Cerebellar nuclear complex (tissue), 1 donor: ENCODE results near the gene HMOX2.

Source experiments
- DNase-seq, 2 experiments: peaks; one replicate each; lab custom pipeline; 2025; lab: John Stamatoyannopoulos, UW

HMOX2 gene

DNA sequence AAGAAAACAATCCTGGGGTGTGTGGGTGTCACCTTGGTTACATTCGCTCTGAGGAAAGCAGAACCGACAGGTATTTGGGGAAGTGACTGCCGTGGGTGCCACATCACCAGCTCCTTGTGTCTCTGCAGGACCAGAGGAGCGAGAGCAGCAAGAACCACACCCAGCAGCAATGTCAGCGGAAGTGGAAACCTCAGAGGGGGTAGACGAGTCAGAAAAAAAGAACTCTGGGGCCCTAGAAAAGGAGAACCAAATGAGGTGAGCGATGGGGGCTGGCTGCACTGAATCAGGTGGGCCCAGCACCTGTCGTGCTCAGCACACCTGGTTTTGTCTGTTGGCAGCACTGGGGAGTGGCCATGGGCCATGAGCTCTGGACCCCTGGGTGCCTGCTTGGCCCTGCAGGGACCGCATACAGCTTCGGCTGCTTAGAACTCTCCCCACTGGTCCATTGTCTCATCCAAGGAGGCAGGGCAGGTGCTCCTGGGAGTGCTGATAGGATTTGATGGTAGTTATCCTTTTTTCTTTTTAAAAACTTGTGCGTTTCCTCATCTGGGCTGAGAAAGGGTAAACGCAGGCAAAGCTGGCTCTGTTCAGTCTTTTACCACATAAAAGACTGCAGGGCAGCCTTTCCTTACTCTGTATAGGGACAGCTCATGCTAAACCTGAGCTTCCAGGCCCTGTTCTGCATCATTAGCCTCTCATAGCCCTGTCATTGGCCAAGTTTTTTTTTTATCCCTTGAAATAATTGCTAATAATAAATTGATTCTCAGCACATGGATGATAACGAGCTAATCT, 29.4 kb downstream of the HMOX2 start:
- DNase-seq: no peak

- peak in 1 of 2 experiments; percentile 58 for DNase-seq
These were observed 30.3 kb downstream of the HMOX2 start for GRCh38 chr16:4506450-4506849.

GRCh38 chr16:4507588-4508345, 31.6 kb downstream of the HMOX2 start:
- no peak for DNase-seq

DNA sequence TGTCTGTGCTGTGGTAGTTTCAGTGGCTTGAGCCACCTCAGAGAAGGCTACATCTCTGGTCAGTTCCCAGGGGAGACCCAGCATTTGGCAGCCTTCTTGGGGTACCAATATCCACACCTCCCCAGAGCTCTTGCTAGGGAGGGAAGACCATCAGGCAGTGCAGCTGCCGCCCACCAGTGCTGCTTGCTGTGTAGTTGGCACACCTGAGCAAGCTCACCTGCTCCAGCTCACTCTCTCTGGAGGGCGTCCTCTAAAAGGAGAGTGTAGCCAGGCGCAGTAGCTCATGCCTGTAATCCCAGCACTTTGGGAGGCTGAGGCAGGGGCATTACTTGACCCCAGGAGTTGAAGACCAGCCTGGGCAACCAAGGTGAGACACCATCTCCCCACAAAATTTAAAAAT, 32.6 kb downstream of the HMOX2 start:
- no peak for DNase-seq

DNA sequence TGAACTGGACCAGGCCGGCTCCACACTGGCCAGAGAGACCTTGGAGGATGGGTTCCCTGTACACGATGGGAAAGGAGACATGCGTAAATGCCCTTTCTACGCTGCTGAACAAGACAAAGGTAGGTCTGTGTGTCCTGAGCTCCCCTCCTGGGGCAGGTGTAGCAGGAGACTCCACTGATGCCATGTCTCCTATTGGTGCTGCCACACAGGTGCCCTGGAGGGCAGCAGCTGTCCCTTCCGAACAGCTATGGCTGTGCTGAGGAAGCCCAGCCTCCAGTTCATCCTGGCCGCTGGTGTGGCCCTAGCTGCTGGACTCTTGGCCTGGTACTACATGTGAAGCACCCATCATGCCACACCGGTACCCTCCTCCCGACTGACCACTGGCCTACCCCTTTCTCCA, 33.2 kb downstream of the HMOX2 start:
- no peak for DNase-seq

- DNase-seq: no peak
These were observed 33.9 kb downstream of the HMOX2 start for GRCh38 chr16:4510131-4510530.

GRCh38 chr16:4510747-4511426, 34.7 kb downstream of the HMOX2 start:
- DNase-seq: no peak

- peak in 1 of 2 experiments; percentile 25 for DNase-seq
These were observed 35.4 kb downstream of the HMOX2 start for GRCh38 chr16:4511441-4512082.

DNA sequence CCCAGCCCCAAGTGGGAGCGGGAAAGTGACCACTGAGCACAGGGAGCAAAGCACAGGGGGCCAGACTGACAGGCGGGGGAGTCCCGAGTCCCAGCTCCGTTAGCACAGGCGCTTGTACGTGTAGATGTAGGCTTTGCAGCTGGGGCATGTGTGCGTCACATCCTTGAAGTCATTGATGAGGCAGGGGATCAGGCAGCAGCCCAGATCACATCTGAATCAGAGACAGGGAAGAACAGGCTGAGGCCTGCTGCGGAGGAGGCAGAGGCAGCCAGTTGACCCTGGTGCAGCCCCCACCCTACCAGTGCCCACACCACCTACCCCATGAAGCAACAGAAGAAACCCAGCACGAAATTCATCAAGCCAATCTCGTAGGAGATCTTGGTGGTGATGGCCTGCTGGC, 36.3 kb downstream of the HMOX2 start:
- DNase-seq: no peak

DNA sequence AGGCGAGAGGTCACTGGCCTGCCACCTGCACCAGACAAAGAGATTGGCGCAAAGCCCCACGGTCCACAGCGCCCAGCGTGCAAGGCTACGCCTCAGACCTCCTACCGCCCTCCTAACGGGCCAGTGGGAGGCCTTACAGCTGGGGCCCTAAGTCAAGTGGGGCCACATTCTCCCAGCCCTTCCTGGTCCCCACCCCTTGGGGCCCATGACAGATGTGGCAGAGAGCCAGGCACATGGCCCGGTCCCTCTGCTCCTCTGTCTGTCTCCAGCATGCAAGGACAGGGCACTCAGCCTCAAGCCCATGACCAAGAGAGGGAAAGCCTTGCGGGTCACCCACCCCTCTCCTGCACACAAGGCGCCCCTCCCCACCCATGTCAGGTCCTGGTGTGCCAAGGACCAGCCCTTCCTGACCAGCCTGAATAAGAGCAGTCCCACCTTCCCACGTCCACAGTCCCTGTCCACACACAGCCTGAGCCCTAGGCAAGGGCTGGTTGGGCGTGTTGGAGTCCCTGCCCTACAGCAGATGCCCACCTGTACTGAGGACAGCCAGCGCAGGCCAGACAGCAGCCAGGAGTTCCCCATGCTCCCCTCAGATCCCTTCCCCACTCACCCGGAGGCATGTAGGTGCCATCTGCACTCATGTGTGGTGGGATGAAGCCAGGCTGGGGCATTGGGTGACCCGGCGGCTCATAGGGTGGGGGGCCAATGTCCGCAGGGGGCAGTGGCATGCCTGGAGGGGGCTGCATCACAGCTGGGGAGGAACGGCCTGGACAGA, 37.1 kb downstream of the HMOX2 start:
- no peak for DNase-seq

DNA sequence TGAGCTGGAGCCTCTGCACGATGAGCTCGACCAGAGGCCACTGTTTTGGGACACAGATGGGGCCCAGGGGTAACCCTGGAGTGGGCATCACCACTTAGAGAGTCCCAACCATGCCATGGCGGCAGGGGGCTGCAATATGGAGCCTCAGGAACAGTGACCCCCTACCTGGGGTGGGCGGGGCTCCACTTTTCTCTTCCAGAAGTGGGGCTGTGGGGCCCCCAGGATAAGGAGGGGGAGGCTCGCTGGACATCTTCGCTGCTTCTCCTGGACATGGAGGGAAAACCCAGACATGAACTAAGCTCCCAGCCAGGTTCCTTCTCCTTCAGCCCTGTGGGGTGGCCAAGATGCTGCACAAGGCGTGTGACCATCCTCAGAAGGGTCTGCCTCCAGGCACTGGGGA, 37.7 kb downstream of the HMOX2 start:
- DNase-seq: no peak

DNA sequence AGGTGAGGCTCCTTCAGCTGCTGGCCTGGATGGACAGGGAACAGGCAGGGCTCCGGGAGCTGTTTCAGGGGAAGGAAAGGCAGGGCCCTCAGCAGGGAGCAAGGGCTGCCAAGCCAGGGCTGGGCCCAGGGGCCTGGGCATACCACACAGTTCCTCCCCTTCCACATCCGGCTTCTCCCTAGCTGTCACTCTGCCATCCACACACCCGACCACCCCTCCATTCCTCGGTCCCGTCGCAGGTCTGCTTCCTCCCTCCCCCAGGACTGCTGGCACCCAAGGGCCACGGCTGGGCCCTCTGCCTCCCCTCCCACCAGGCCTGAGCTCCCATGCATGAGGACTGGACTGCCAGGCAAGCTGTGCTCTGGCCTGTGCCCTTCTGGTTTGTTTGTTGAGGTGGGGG, 38.4 kb downstream of the HMOX2 start:
- no peak for DNase-seq

DNA sequence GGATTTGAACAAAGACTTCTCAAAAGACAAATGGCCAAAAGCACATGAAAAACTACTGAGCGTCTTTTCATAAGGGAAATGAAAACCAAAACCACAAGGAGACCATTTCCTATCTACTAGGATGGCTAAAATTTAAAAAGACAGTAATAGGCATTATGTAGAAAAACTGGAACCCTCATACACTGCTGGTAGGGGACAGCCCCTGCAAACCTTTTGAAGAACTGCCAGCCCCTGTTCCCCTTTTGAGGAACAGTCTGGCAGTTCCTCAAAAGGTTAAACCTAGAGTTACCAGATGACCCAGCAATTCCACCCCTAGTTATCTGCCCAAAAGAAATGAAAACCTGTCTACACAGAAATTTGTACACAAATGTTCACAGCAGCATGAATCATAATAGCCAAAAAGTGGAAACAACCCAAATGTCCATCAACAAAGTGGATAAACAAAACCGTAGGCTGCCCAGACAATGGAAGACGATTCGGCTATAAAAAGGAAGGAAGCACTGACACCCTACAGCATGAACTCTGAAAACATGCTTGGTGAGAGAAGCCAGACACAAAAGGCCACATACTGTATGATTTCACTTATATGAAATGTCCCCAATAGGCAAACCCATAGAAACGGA, 39.5 kb downstream of the HMOX2 start:
- DNase-seq: no peak

DNA sequence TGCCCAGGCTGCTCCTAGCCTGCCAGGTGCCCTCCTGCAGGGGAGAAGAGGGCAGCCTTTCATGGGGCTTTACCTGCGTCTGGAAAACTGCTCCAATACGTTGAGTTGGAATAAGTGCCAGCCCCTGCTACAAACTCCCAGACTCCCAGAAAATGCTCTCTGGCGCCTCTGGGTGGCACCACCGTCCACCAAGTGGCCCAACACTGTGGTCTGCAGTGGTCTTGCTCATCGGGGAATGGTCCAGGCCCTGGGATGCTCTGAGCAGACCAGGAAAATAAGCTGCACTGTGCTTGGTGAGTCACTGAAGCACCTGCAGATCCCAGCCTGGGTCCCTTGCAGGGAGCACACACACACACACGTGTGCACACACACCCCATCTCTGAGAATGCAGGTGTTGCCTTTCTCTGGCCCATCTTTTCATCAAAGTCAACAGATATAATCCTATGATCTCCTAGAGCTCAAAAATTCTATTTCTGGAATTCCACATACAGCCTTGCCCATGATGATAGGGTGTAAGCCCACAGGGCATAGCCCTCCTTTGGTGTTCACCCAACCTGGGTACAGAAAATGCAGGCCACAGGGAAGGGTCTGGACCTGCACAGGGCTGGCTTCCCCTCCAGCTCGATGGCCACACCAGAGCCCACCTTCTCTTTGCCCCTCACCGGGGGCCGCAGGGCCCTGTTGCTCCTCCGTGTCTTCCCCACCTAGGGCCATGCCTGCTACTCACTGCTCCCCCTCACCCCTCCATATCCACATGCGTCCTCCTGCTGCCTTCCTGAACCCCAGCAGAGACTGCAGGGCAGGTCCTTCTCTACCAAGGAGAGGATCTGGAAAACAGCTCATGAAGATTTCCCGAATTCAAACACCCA, 41.8 kb downstream of the HMOX2 start:
- peak in 1 of 2 experiments; percentile 59 for DNase-seq

DNA sequence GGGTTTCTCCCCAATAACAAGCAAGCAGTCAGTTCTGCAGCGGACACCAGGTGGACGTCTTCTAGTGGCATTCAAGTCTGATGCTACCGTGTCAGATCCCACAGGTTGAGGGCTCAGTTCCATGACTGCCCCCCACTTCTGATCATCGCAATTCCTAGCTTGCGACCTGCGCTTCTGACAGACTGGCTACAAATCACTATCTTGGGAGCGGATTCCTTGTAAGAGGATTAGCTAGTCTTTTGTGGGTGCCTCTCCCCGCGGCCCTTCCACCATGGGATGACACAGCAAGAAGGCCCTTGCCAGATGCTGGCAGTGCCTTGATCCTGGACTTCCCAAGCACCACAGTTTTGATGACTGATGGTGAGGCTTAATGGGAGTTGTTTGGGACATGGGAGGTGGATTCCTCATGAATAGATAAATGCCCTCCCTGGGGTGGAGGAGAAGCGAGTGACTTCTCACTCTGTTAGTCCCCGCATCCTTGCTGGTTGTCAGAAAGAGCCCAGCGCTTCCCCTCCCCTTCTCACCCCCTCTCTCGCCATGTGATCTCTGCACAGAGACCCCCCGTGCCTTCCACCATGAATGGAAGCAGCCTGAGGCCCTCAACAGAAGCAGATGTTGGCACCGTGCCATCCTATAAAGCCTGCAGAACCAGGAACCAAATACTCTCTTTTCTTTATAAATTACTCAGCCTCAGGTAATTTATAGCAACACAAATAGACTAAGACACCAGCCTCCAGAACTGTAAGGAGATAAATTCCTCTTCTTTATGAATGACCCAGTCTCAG, 43.3 kb downstream of the HMOX2 start:
- DNase-seq: no peak

GRCh38 chr16:4520913-4521312, 44.7 kb downstream of the HMOX2 start:
- DNase-seq: no peak

DNA sequence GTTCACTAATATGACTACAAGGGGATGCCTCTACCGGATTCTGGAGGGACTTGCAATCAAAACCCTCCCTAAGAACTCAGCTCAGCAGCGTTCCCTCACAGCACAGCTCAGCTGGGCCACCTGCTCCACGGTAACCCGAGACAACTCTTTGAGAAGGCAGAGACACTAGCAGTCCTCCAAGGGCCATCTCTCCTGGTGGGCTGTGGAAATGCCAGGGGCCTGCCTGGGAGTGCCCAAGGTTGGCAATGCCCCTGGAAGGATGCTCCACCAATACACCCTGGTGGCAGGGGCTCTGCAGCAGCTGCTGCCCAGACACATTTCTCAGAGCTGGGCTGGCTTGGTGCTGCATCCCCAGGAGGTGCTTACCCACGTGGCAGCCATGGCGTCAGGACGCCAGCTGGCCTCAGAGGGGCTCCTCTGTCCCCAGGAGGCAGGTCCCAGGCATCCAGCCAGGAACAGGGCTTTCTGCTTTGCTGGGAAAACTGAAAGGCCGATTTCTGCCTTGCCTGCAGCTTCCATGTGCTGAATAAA, 45.9 kb downstream of the HMOX2 start:
- no peak for DNase-seq

GRCh38 chr16:4523686-4524085, 47.5 kb downstream of the HMOX2 start:
- peak in 1 of 2 experiments; percentile 49 for DNase-seq

DNA sequence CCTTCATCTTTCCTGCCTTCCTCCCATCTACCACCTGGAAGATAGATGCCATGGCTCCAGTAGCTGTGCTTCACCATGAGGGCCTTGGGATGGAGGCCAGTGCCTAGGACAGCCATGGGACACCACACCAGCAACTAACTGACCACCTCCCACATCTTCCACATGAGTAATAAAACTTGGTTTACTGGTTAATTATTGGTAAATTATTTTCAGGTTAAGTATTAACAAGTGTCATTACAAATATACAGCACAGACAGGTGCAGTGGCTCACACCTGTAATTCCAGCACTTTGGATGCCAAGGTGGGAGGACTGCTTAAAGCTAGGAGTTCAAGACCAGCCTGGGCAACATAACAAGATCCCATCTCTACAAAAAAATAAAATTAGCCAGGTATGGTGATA, 48.4 kb downstream of the HMOX2 start:
- DNase-seq: no peak
